ENCODE measurements around the gene RHPN2.

Gene RHPN2

GRCh38 chr19:33100894-33101644 is 36.4 kb upstream of the RHPN2 start:
- H3K4me3 ChIP-seq (replicated peaks; ENCODE audit: low read depth, low read length) = no peak overlapping the region
- TF ChIP-seq CTCF (IDR thresholded peaks at IDR 0.05; ENCODE audit: low read depth, low read length, missing control alignments) = no peak
- DNase-seq (ENCODE audit: extremely low read depth, low read depth) = no peak

GRCh38 chr19:33098055-33098534 is 33.4 kb upstream of the RHPN2 start:
- no peak for DNase-seq (ENCODE audit: extremely low read depth, low read depth)
- no peak for TF ChIP-seq CTCF (IDR thresholded peaks at IDR 0.05; ENCODE audit: low read depth, low read length, missing control alignments)
- no peak overlapping the region for H3K4me3 ChIP-seq (replicated peaks; ENCODE audit: low read depth, low read length)

GRCh38 chr19:33096005-33096404 is 31.3 kb upstream of the RHPN2 start:
- no peak for DNase-seq (ENCODE audit: extremely low read depth, low read depth)
- H3K4me3 ChIP-seq (replicated peaks; ENCODE audit: low read depth, low read length) = no peak overlapping the region
- TF ChIP-seq CTCF (IDR thresholded peaks at IDR 0.05; ENCODE audit: low read depth, low read length, missing control alignments) = no peak

GRCh38 chr19:33094436-33095067 is 29.9 kb upstream of the RHPN2 start:
- no peak overlapping the region for H3K4me3 ChIP-seq (replicated peaks; ENCODE audit: low read depth, low read length)
- no peak for TF ChIP-seq CTCF (IDR thresholded peaks at IDR 0.05; ENCODE audit: low read depth, low read length, missing control alignments)
- DNase-seq (ENCODE audit: extremely low read depth, low read depth) = no peak

- no peak for TF ChIP-seq CTCF (IDR thresholded peaks at IDR 0.05; ENCODE audit: low read depth, low read length, missing control alignments)
- no peak for DNase-seq (ENCODE audit: extremely low read depth, low read depth)
- H3K4me3 ChIP-seq (replicated peaks; ENCODE audit: low read depth, low read length) = no peak overlapping the region
Observed at GRCh38 chr19:33093420-33094210, 28.9 kb upstream of the RHPN2 start.

GRCh38 chr19:33090179-33090578 is 25.5 kb upstream of the RHPN2 start:
- no peak for TF ChIP-seq CTCF (IDR thresholded peaks at IDR 0.05; ENCODE audit: low read depth, low read length, missing control alignments)
- no peak overlapping the region for H3K4me3 ChIP-seq (replicated peaks; ENCODE audit: low read depth, low read length)
- DNase-seq (ENCODE audit: extremely low read depth, low read depth) = no peak

Measured in HFF-Myc (cell line).